Measurements from ENCODE around the gene CLIC6.

DNA sequence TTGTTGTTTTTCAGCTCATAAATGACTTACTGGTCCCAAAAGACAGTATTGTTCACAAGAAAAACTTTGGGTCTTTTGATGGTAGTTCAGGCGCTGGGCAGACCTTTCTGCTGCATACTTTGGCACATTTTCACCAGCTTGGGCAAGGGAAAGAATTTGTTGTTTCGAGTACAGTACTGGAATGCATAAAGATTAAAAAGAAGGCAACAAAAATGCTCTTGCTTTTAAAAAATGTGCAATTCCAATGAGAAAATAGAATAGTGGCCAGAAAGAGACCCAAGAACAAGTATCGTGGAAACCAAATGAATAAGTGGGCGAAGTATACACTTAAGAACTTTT lies 56.0 kb downstream of the CLIC6 start:
- no peak for TF ChIP-seq CTCF (conservative IDR thresholded peaks at IDR 0.05 in 1 of 2, IDR thresholded peaks at IDR 0.05 in 1 of 2; ENCODE audit: extremely low read depth in 1 of 2, insufficient read depth in 1 of 2, low read depth in 1 of 2, low read length in 2 of 2)
- TF ChIP-seq EZH2 (IDR thresholded peaks at IDR 0.05; ENCODE audit: borderline replicate concordance, low read length) = no peak
